ENCODE results near the gene RIPOR2.

The RIPOR2 gene

GRCh38 chr6:24935366-24936152, at the start of gene RIPOR2:
RIPOR2 (minus strand) TSS chr6:24935960; CDS start chr6:24935898, 62 bp downstream.
- H3K4me3 ChIP-seq (ENCODE audit: low read depth, low read length) = no peak within 1 kb of the TSS
- TF ChIP-seq, protein P1, sequence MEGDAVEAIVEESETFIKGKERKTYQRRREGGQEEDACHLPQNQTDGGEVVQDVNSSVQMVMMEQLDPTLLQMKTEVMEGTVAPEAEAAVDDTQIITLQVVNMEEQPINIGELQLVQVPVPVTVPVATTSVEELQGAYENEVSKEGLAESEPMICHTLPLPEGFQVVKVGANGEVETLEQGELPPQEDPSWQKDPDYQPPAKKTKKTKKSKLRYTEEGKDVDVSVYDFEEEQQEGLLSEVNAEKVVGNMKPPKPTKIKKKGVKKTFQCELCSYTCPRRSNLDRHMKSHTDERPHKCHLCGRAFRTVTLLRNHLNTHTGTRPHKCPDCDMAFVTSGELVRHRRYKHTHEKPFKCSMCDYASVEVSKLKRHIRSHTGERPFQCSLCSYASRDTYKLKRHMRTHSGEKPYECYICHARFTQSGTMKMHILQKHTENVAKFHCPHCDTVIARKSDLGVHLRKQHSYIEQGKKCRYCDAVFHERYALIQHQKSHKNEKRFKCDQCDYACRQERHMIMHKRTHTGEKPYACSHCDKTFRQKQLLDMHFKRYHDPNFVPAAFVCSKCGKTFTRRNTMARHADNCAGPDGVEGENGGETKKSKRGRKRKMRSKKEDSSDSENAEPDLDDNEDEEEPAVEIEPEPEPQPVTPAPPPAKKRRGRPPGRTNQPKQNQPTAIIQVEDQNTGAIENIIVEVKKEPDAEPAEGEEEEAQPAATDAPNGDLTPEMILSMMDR (IDR thresholded peaks at IDR 0.05; ENCODE audit: low read depth, low read length) = no peak

DNA sequence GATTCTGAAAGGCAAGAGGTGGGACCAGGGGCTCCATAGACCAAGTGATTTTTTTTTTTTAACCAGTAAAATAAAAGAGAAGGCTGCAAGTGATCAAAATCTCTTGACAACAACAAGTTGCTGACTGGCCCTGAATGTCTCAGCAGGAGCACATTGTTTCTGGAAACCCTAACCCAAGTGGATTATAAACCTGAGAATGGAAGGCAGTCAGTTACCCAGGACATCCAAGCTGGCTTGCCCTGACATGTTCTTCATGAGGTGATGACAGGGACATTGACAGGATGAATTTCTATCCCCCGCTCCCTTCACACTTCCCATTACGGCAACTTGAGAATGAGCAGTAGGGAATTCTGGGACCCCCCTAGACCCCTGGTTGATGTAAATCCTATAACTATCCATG, 49.6 kb upstream of the RIPOR2 start:
- H3K4me3 ChIP-seq (ENCODE audit: low read depth, low read length) = no peak overlapping the region

GRCh38 chr6:24982231-24982630, 46.5 kb upstream of the RIPOR2 start:
- no peak overlapping the region for H3K4me3 ChIP-seq (ENCODE audit: low read depth, low read length)
- TF ChIP-seq, protein P1 (IDR thresholded peaks at IDR 0.05; ENCODE audit: low read depth, low read length) = no peak

More for the DNA sequence above, 49.6 kb upstream of the RIPOR2 start:
- TF ChIP-seq, protein P1 (IDR thresholded peaks at IDR 0.05; ENCODE audit: low read depth, low read length) = no peak

- H3K4me3 ChIP-seq (ENCODE audit: low read depth, low read length) = no peak overlapping the region
- TF ChIP-seq, protein P1 (IDR thresholded peaks at IDR 0.05; ENCODE audit: low read depth, low read length) = no peak
Observed at GRCh38 chr6:24981386-24981760, 45.6 kb upstream of the RIPOR2 start.

- TF ChIP-seq, protein P1 (IDR thresholded peaks at IDR 0.05; ENCODE audit: low read depth, low read length) = no peak
- H3K4me3 ChIP-seq (ENCODE audit: low read depth, low read length) = no peak overlapping the region
Observed at GRCh38 chr6:24980507-24981385, 45.0 kb upstream of the RIPOR2 start.

- TF ChIP-seq, protein P1 (IDR thresholded peaks at IDR 0.05; ENCODE audit: low read depth, low read length) = no peak
- H3K4me3 ChIP-seq (ENCODE audit: low read depth, low read length) = no peak overlapping the region
Observed at GRCh38 chr6:24979176-24979575, 43.4 kb upstream of the RIPOR2 start.

All from WI38 (cell line).